HUES6 (cell line): ENCODE results near the gene SCN8A.
A peak's percentile ranks its signal among the peaks of the same experiment; 100 is the strongest.

Experiments
- H3K27ac ChIP-seq: 2 replicates; pipeline ENCODE4 v1.7.0; 2013; ENCODE audit warnings: low read depth, mild to moderate bottlenecking, low read length, inconsistent platforms
- H3K27me3 ChIP-seq: 2 replicates; pipeline ENCODE4 v1.6.1; 2013; ENCODE audit warnings: low read length; ENCODE audit not compliant: control insufficient read depth, insufficient read depth
- H3K36me3 ChIP-seq: 2 replicates; pipeline ENCODE4 v1.6.1; 2013; ENCODE audit warnings: low read length; ENCODE audit not compliant: control insufficient read depth, insufficient read depth
- H3K4me1 ChIP-seq: 2 replicates; pipeline ENCODE4 v1.6.1; 2013; ENCODE audit warnings: low read length; ENCODE audit not compliant: control insufficient read depth, insufficient read depth
- H3K4me3 ChIP-seq: 2 replicates; pipeline ENCODE4 v1.5.1; 2013; ENCODE audit warnings: low read depth, low read length
- H3K9ac ChIP-seq: one replicate; pipeline ENCODE4 v1.6.1; 2013; ENCODE audit warnings: mild to moderate bottlenecking, low read length
- H3K9me3 ChIP-seq: 2 replicates; pipeline ENCODE4 v1.6.1; 2013; ENCODE audit warnings: low read depth, low read length; ENCODE audit not compliant: control insufficient read depth, insufficient read depth

SCN8A gene

GRCh38 chr12:51846271-51846691, 255.2 kb downstream of the SCN8A start:
- Histone ChIP-seq H3K27ac (no peak overlapping the region), H3K9me3 (no peaks in the 10 kb centered on the region), H3K36me3 (no peaks in the 10 kb centered on the region), H3K4me1 (peaks cover 34% of the 10 kb centered on the region), H3K9ac (no peak overlapping the region), H3K27me3 (peaks cover 24% of the 10 kb centered on the region), H3K4me3 (peak overlapping the region; percentile 83)

DNA sequence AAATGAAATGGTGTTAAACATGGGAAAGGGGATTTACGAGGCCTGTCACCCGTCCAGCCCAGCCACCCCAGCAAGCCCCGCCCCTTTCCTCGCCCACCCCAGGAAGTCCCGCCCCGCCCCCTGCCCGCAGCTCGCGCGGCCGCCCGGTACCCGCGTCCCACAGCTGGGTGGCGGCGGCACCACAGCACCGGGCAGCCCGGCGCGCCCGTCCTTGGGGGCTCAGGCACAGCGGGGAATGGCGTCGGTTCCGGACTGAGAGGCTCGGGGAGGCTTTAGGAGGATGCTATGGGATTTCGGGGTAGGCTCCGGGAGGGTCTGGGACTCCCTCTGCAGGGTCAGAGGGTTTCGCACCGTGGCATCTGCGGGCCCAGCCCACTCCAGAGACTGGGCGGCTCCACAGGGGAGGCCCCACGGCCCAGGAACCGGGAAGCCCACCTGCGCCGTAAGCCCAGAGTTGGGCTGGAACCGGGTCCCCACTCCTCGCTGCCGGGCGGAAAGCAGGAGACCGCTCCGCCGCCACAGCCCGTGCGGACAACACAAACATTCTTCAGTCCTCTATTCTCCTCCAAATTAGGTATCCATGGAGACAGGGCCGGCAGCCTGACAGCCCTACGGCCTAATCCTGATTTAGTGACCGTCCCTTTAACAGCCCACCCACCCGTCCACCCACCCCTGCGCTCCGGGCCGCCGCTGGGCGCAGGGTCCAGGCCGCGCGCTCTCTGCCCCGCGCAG, 256.0 kb downstream of the SCN8A start:
- Histone ChIP-seq H3K9ac (peak overlapping the region; percentile 47), H3K9me3 (no peaks in the 10 kb centered on the region), H3K36me3 (no peaks in the 10 kb centered on the region), H3K4me3 (peak overlapping the region; percentile 83), H3K27ac (no peak overlapping the region; the same call in 1 of the 2 replicates), H3K4me1 (peaks cover 37% of the 10 kb centered on the region), H3K27me3 (peaks cover 26% of the 10 kb centered on the region)

DNA sequence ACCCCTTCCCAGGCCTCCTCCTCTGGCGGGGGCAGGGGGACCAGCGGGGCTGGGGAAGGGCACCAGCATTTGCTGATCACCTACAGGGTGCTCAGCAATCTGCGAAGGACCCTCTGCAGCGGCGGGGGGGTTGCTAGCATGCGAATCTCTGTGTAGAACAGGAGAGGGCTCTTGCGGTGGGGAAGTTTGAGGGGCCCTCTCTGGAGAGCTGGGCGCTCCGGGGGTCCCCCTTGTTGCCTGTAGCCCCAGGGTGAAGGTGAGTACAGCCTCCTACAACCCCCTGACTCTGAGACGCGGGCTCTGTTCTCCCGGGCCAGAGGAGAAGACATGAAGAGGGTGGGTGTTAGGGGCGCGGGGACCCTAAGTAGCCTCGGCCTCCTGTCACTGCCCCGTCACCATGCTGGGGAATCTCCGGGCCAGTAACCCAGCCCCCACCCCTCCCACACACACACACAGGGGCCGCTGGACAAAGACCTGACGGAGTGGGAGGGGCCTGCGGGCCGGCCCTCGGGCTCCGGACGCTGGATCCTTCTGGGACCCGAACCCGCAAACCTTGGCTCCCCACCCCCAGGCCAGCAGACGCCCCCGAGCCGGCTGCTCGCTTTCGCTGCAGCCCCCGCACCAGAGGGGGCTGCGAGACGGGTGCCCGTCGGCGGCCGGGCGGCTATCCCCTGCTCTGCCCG, 256.8 kb downstream of the SCN8A start:
- Histone ChIP-seq H3K9ac (peak overlapping the region; percentile 44), H3K4me3 (peak overlapping the region; percentile 83), H3K27ac (peak overlapping the region; percentile 40; the same call in 1 of the 2 replicates)

GRCh38 chr12:51848326-51848727, 257.3 kb downstream of the SCN8A start, which contains the start of gene FIGNL2:
Gene FIGNL2 (minus strand): TSS chr12:51848718. CDS start chr12:51822413, 26,305 bp downstream.
- peak within 1 kb of the TSS; percentile 83 for H3K4me3 ChIP-seq
- H3K4me1 ChIP-seq: peaks cover 45% of the 10 kb centered on the region
- H3K9ac ChIP-seq: peak within 1 kb of the TSS; percentile 44
- H3K36me3 ChIP-seq: no peaks in the 10 kb centered on the region
- no peaks in the 10 kb centered on the region for H3K9me3 ChIP-seq
- peaks cover 33% of the 10 kb centered on the region for H3K27me3 ChIP-seq
- H3K27ac ChIP-seq: peak within 1 kb of the TSS; percentile 40; the same call in 1 of the 2 replicates

More for the DNA sequence above, 256.8 kb downstream of the SCN8A start:
- Histone ChIP-seq H3K9me3 (no peaks in the 10 kb centered on the region), H3K27me3 (peaks cover 31% of the 10 kb centered on the region), H3K36me3 (no peaks in the 10 kb centered on the region), H3K4me1 (peaks cover 43% of the 10 kb centered on the region)

DNA sequence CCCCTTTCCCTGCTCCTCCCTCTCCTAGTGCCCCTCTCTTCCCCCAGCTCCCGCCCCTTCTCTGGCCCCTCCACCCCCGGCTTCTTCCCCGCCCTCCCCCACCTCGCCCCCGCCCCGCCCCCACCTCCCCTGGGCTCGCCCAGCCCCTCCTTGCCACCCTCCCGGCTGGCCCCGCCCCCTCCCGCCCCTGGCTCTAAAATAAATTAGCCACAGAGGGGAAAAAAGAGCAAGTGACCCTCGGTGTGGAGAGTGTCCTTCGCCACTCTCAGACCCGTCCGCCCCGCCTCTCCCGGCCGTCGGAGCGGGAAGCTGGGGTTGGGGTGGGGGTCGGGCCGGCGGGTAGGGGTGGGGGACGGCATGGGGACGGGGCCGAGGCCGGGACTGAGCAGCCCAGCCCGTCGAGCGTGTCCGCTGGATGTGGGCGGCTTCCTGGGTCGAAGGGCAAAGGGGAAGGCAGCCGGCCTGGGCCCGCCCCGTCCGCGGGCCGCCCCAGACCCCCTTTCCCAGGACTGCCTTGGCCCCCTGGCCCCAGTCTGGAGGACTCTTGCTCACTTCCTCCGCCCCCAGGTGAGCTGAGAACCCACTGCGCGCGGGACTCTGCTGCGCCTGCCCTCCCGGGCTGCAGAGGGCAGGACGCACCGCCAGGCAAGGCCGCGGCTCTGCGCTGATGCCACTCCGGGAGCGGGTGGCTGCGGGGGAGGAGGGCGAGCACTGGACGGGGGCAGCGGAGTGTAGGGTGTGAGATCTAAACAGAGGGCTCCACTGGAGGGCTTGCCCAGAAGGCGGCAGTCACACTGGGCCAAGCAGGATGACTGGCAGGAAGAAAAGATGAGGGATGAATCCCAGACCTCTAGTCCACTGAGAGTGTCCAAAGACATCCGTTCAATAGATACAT, 258.1 kb downstream of the SCN8A start:
- peaks cover 45% of the 10 kb centered on the region for H3K4me1 ChIP-seq
- H3K36me3 ChIP-seq: no peaks in the 10 kb centered on the region
- no peaks in the 10 kb centered on the region for H3K9me3 ChIP-seq
- H3K4me3 ChIP-seq: peak overlapping the region; percentile 60
- H3K27me3 ChIP-seq: peaks cover 33% of the 10 kb centered on the region
- H3K9ac ChIP-seq: peak overlapping the region; percentile 35
- no peak overlapping the region for H3K27ac ChIP-seq

DNA sequence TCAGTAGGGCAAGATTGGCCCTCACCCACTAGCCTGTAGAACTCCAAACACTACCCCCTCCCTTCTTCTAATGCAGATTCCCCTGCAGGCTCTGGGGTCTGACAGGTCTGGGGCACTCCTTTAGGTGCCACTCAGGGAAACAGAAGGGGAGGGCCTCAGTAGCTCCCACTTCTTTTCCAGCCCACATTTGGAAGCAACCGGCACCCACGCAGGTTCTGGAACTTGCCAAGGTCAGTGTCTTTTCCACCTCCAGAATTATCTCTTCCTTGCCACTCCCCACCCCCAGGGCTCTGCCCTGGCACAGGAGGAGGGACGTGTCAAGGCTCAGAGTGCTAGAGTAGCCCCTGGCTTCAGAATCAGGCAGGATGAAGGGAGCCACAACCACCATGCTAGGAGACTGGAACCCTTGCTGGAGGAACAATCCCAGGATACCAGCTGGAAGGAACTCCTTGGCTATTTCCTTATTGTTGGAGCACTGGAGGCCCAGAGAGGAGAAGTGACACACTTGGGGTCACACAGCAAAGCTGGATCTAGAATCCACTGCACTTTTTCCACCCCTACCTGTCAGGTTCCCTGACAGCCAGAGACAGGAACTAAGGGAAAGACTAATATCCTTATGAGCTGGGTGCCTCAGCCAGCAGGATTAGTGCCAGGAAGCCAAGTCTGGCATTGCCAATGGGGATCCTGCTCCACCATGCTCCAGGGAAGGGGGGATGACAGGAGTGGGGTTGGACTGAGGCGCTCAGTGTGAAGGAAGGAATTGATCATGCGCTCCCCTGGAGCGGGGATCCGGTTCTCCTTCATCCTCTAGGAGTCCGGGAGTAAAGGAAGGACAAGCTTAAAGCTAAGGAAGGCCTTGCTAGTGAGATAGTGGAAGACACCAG, 259.3 kb downstream of the SCN8A start:
- peaks cover 33% of the 10 kb centered on the region for H3K27me3 ChIP-seq
- peaks cover 41% of the 10 kb centered on the region for H3K4me1 ChIP-seq
- H3K27ac ChIP-seq: no peak overlapping the region
- H3K9me3 ChIP-seq: no peaks in the 10 kb centered on the region
- peak overlapping the region; percentile 60; the same call in 1 of the 2 replicates for H3K4me3 ChIP-seq
- H3K9ac ChIP-seq: no peak overlapping the region
- no peaks in the 10 kb centered on the region for H3K36me3 ChIP-seq

GRCh38 chr12:51850965-51851299, 259.9 kb downstream of the SCN8A start:
- Histone ChIP-seq H3K4me3 (no peak overlapping the region), H3K9ac (no peak overlapping the region), H3K4me1 (peaks cover 40% of the 10 kb centered on the region), H3K27ac (no peak overlapping the region), H3K9me3 (no peaks in the 10 kb centered on the region), H3K27me3 (peaks cover 32% of the 10 kb centered on the region), H3K36me3 (no peaks in the 10 kb centered on the region)

GRCh38 chr12:51851413-51852124, 260.5 kb downstream of the SCN8A start:
- Histone ChIP-seq H3K9ac (no peak overlapping the region), H3K27me3 (peaks cover 27% of the 10 kb centered on the region), H3K36me3 (no peaks in the 10 kb centered on the region), H3K4me3 (no peak overlapping the region), H3K4me1 (peaks cover 39% of the 10 kb centered on the region), H3K9me3 (no peaks in the 10 kb centered on the region), H3K27ac (no peak overlapping the region)

GRCh38 chr12:51852404-51853137, 261.5 kb downstream of the SCN8A start:
- Histone ChIP-seq H3K4me1 (peaks cover 38% of the 10 kb centered on the region), H3K4me3 (no peak overlapping the region), H3K9ac (no peak overlapping the region), H3K9me3 (no peaks in the 10 kb centered on the region), H3K27me3 (peaks cover 27% of the 10 kb centered on the region), H3K27ac (no peak overlapping the region), H3K36me3 (no peaks in the 10 kb centered on the region)
